AG10803 (cell line): ENCODE results near the gene DPM2.

Experiments used
- DNase-seq: peaks from one replicate; pipeline ENCODE4 v3.0.0; 2010; ENCODE audit warnings: low read depth
- H3K4me3 ChIP-seq: 2 replicates; pipeline ENCODE4 v1.5.1; 2011; ENCODE audit warnings: mild to moderate bottlenecking, low read length, control low read depth
- CTCF ChIP-seq: conservative IDR thresholded peaks from 2 replicates; pipeline ENCODE4 v1.5.1; 2011; ENCODE audit warnings: mild to moderate bottlenecking, low read length, control low read depth, inconsistent platforms

Gene DPM2

GRCh38 chr9:127971357-127972235 lies 33.9 kb upstream of the DPM2 start:
- peak; percentile 42 for DNase-seq
- no peak overlapping the region for H3K4me3 ChIP-seq

GRCh38 chr9:127970401-127971313 lies 33.0 kb upstream of the DPM2 start:
- TF ChIP-seq CTCF = no peak
- no peak overlapping the region for H3K4me3 ChIP-seq
- DNase-seq = no peak

More at GRCh38 chr9:127971357-127972235, 33.9 kb upstream of the DPM2 start:
- no peak for TF ChIP-seq CTCF

GRCh38 chr9:127968700-127969383 lies 31.2 kb upstream of the DPM2 start:
- no peak for TF ChIP-seq CTCF
- DNase-seq = peak; percentile 92
- no peak overlapping the region for H3K4me3 ChIP-seq

- DNase-seq = peak; percentile 56
Observed at GRCh38 chr9:127968042-127968441, 30.4 kb upstream of the DPM2 start.

GRCh38 chr9:127967151-127967809 lies 29.6 kb upstream of the DPM2 start:
- TF ChIP-seq CTCF = no peak
- no peak for DNase-seq
- no peak overlapping the region for H3K4me3 ChIP-seq

More at GRCh38 chr9:127968042-127968441, 30.4 kb upstream of the DPM2 start:
- no peak for TF ChIP-seq CTCF
- H3K4me3 ChIP-seq = no peak overlapping the region

- no peak for TF ChIP-seq CTCF
- DNase-seq = no peak
Observed at GRCh38 chr9:127966416-127967150, 28.9 kb upstream of the DPM2 start.

More at GRCh38 chr9:127966416-127967150, 28.9 kb upstream of the DPM2 start:
- H3K4me3 ChIP-seq = no peak overlapping the region
